ENCODE data around the gene SCYL3. TPM values are rescaled to one million over a fixed set of nuclear protein-coding genes. Genes with fewer than 3 reads are reported as not detected.

The SCYL3 gene
- total and polyA plus RNA-seq, 2 donors (not counting 1 experiment from before 2014, with no cell fraction given) = 7.2 to 11.7 TPM

DNA sequence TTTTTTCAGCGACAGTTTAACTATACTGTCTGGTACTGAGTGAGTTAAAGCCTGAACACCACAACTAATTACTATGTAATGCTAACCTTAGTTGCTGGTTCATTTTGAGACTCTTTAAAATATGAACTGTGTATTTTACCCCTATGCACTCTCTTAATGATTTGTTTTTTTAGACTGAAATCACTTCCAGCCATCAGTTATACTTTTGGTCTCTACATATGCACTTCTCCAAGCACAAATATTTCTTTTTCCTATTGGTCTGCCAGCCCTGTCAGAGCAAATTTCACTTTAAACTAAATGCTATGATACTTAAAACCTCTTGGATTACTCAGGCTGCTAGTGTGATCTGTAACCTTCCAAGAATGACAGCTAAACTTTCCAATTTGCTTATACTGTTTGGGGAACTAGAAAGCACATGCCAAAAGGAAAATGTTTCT, 38.1 kb upstream of the SCYL3 start:
- Histone ChIP-seq H3K79me2 (ENCODE audit: control insufficient read depth, insufficient read depth, low read length) (no peaks in the 10 kb centered on the region), H3K9ac (ENCODE audit: insufficient read depth, low read length) (no peak overlapping the region), H3K27ac (ENCODE audit: insufficient read depth, low read length) (no peak overlapping the region), H3K4me2 (ENCODE audit: extremely low read depth, insufficient read depth, low read length) (no peak overlapping the region), H3K4me3 (replicated peaks in 1 of 4; ENCODE audit: control extremely low read depth in 1 of 4, insufficient read depth in 1 of 4, low read depth in 3 of 4, low read length in 4 of 4) (no peak overlapping the region), H3K4me1 (ENCODE audit: control insufficient read depth, extremely low read depth, insufficient read depth, low read length) (peaks cover 6% of the 10 kb centered on the region), H3K27me3 (ENCODE audit: control insufficient read depth, insufficient read depth, low read length) (no peaks in the 10 kb centered on the region), H2AFZ (ENCODE audit: low read length) (no peak overlapping the region), H3K9me3 (ENCODE audit: control insufficient read depth, insufficient read depth, low read depth, low read length) (no peaks in the 10 kb centered on the region), H3K36me3 (ENCODE audit: control insufficient read depth, insufficient read depth, low read length) (no peaks in the 10 kb centered on the region), H4K20me1 (ENCODE audit: control insufficient read depth, extremely low read depth, insufficient read depth, low read length) (no peaks in the 10 kb centered on the region)
- peak; percentile 48 to 49 for DNase-seq (ENCODE audit: low read depth in 2 of 2)
- TF ChIP-seq, protein P1, sequence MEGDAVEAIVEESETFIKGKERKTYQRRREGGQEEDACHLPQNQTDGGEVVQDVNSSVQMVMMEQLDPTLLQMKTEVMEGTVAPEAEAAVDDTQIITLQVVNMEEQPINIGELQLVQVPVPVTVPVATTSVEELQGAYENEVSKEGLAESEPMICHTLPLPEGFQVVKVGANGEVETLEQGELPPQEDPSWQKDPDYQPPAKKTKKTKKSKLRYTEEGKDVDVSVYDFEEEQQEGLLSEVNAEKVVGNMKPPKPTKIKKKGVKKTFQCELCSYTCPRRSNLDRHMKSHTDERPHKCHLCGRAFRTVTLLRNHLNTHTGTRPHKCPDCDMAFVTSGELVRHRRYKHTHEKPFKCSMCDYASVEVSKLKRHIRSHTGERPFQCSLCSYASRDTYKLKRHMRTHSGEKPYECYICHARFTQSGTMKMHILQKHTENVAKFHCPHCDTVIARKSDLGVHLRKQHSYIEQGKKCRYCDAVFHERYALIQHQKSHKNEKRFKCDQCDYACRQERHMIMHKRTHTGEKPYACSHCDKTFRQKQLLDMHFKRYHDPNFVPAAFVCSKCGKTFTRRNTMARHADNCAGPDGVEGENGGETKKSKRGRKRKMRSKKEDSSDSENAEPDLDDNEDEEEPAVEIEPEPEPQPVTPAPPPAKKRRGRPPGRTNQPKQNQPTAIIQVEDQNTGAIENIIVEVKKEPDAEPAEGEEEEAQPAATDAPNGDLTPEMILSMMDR (conservative IDR thresholded peaks at IDR 0.05 in 1 of 2, IDR thresholded peaks at IDR 0.05 in 1 of 2; ENCODE audit: low read depth in 1 of 2, low read length in 2 of 2) = no peak
- no peak for TF ChIP-seq EZH2 (IDR thresholded peaks at IDR 0.05; ENCODE audit: low read length, missing control alignments)

DNA sequence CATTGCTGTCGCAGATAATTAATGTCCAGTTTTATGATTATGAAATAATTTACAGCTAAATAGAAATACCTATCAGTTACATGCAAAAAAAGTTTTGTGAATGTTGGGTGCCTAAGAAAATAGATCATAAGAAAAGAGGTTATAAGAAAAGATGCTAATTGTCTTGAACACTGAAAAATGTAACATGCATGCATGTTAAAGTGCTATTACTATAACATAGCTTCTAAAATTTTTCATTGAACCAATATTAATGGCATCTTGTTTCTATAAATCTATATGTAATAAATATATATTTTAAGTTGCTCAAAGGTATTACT, 35.5 kb upstream of the SCYL3 start:
- Histone ChIP-seq H3K36me3 (ENCODE audit: control insufficient read depth, insufficient read depth, low read length) (no peaks in the 10 kb centered on the region), H3K4me2 (ENCODE audit: extremely low read depth, insufficient read depth, low read length) (no peak overlapping the region), H3K9ac (ENCODE audit: insufficient read depth, low read length) (no peak overlapping the region), H3K27me3 (ENCODE audit: control insufficient read depth, insufficient read depth, low read length) (no peaks in the 10 kb centered on the region), H3K27ac (ENCODE audit: insufficient read depth, low read length) (no peak overlapping the region), H2AFZ (ENCODE audit: low read length) (no peak overlapping the region), H3K9me3 (ENCODE audit: control insufficient read depth, insufficient read depth, low read depth, low read length) (no peaks in the 10 kb centered on the region), H4K20me1 (ENCODE audit: control insufficient read depth, extremely low read depth, insufficient read depth, low read length) (no peaks in the 10 kb centered on the region), H3K4me1 (ENCODE audit: control insufficient read depth, extremely low read depth, insufficient read depth, low read length) (peaks cover 2% of the 10 kb centered on the region), H3K79me2 (ENCODE audit: control insufficient read depth, insufficient read depth, low read length) (no peaks in the 10 kb centered on the region), H3K4me3 (replicated peaks in 1 of 4; ENCODE audit: control extremely low read depth in 1 of 4, insufficient read depth in 1 of 4, low read depth in 3 of 4, low read length in 4 of 4) (no peak overlapping the region)
- DNase-seq (ENCODE audit: low read depth in 2 of 2) = no peak
- TF ChIP-seq, protein P1 (conservative IDR thresholded peaks at IDR 0.05 in 1 of 2, IDR thresholded peaks at IDR 0.05 in 1 of 2; ENCODE audit: low read depth in 1 of 2, low read length in 2 of 2) = no peak
- no peak for TF ChIP-seq EZH2 (IDR thresholded peaks at IDR 0.05; ENCODE audit: low read length, missing control alignments)

DNA sequence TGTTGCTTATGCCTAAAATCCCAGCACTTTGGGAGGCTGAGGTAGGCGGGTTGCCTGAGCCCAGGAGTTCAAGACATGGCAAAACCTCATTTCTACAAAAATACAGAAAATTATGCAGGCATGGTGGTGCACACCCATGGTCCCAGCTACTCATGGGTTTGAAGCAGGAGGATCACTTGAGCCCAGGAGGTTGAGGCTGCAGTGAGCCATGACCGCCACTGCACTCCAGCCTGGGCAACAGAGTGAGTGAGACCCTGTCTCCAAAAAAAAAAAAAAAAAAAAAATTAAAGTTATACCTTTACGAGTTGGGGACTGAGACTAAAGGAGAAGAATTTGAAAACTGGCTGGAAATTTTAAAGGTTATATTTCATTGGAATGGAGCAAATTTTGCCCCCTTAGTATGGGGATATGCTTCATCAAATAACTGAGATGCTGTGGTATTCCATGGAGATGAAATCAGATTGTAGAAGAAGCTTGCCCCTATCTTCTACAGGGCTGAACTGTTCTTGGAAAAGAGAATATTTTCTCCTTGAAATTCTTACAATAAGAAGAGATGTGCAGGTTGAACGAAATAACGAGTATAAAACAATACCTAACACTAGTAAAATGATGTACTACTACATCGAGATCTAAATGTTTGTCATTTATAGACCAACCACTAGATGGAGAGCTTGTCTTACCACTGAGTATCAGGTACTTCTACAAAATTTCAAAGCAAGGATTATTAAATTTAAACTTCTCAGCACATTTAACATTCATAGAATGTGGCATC, 34.9 kb upstream of the SCYL3 start:
- DNase-seq (ENCODE audit: low read depth in 2 of 2) = peak; percentile 62 to 80
- H3K27me3 ChIP-seq (ENCODE audit: control insufficient read depth, insufficient read depth, low read length) = no peaks in the 10 kb centered on the region

More for the DNA sequence above, 34.9 kb upstream of the SCYL3 start:
- Histone ChIP-seq H2AFZ (ENCODE audit: low read length) (no peak overlapping the region), H3K4me2 (ENCODE audit: extremely low read depth, insufficient read depth, low read length) (no peak overlapping the region), H4K20me1 (ENCODE audit: control insufficient read depth, extremely low read depth, insufficient read depth, low read length) (no peaks in the 10 kb centered on the region), H3K36me3 (ENCODE audit: control insufficient read depth, insufficient read depth, low read length) (no peaks in the 10 kb centered on the region), H3K79me2 (ENCODE audit: control insufficient read depth, insufficient read depth, low read length) (no peaks in the 10 kb centered on the region), H3K27ac (ENCODE audit: insufficient read depth, low read length) (no peak overlapping the region), H3K9me3 (ENCODE audit: control insufficient read depth, insufficient read depth, low read depth, low read length) (no peaks in the 10 kb centered on the region), H3K4me1 (ENCODE audit: control insufficient read depth, extremely low read depth, insufficient read depth, low read length) (peaks cover 2% of the 10 kb centered on the region), H3K9ac (ENCODE audit: insufficient read depth, low read length) (no peak overlapping the region), H3K4me3 (replicated peaks in 1 of 4; ENCODE audit: control extremely low read depth in 1 of 4, insufficient read depth in 1 of 4, low read depth in 3 of 4, low read length in 4 of 4) (no peak overlapping the region)
- TF ChIP-seq EZH2 (IDR thresholded peaks at IDR 0.05; ENCODE audit: low read length, missing control alignments) = no peak
- TF ChIP-seq, protein P1 (conservative IDR thresholded peaks at IDR 0.05 in 1 of 2, IDR thresholded peaks at IDR 0.05 in 1 of 2; ENCODE audit: low read depth in 1 of 2, low read length in 2 of 2) = peak in 1 of 2 donors; percentile 64
